T-helper 17 cell (primary cell): ENCODE data around the gene CXCL11. TPM values are rescaled to one million over a fixed set of nuclear protein-coding genes. Genes with fewer than 3 reads are reported as not detected.
"Not testable (repeated sequence)": the region's sequence is repeated elsewhere in the genome, so short reads cannot be mapped to it uniquely, and the experiment has no call there.

Experiments used
- ATAC-seq: fragments of 150-1000 bp; cut with Tn5 transposase; 2 replicates; pipeline ENCODE4 v1.10.0; 2021; ENCODE audit warnings: mild to moderate bottlenecking, moderate library complexity
- DNase-seq, 3 donors: peaks; one replicate each; pipeline versions ENCODE4 v3.0.0 to v3.0.0-alpha.2; 2020 to 2021
- H3K9me3 ChIP-seq: one replicate; pipeline ENCODE4 v1.7.0; 2013; ENCODE audit warnings: low read length, mild to moderate bottlenecking; ENCODE audit not compliant: control insufficient read depth, poor library complexity, severe bottlenecking
- H3K27ac Mint-ChIP-seq: one replicate; pipeline ENCODE4 v1.8.0; 2022; ENCODE audit warnings: mild to moderate bottlenecking, moderate library complexity, mixed read lengths
- H3K27me3 Mint-ChIP-seq: one replicate; pipeline ENCODE4 v1.8.0; 2022; ENCODE audit warnings: mixed read lengths
- H3K36me3 Mint-ChIP-seq: one replicate; pipeline ENCODE4 v1.8.0; 2022; ENCODE audit warnings: low read depth, mixed read lengths
- H3K4me1 Mint-ChIP-seq: one replicate; pipeline ENCODE4 v1.8.0; 2022; ENCODE audit warnings: mild to moderate bottlenecking, mixed read lengths
- H3K4me3 Mint-ChIP-seq: one replicate; pipeline ENCODE4 v1.8.0; 2022; ENCODE audit warnings: mild to moderate bottlenecking, moderate library complexity, mixed read lengths
- total RNA-seq, 4 donors: library from RNA in 2 of 4; stranded (reverse) in 2 of 4; gene quantifications; one replicate each; pipeline ENCODE4 v1.2.3 and lab custom pipeline; 2022 to 2026

The CXCL11 gene
- total RNA-seq, 2 donors from 2014 or later: not detected

GRCh38 chr4:76058888-76059426 is 23.1 kb upstream of the CXCL11 start:
- Mint-ChIP-seq H3K36me3 (no peaks in the 10 kb centered on the region), H3K27me3 (peaks cover 23% of the 10 kb centered on the region), H3K4me1 (peaks cover 22% of the 10 kb centered on the region), H3K27ac (no peak overlapping the region), H3K4me3 (no peak overlapping the region)
- no peak for DNase-seq
- no peaks in the 10 kb centered on the region for H3K9me3 ChIP-seq
- no peak for ATAC-seq

GRCh38 chr4:76058302-76058701 is 22.4 kb upstream of the CXCL11 start:
- H3K4me3 Mint-ChIP-seq: no peak overlapping the region
- peaks cover 22% of the 10 kb centered on the region for H3K4me1 Mint-ChIP-seq
- no peak overlapping the region for H3K27ac Mint-ChIP-seq
- no peak for ATAC-seq
- DNase-seq: no peak
- H3K36me3 Mint-ChIP-seq: no peaks in the 10 kb centered on the region
- H3K9me3 ChIP-seq: no peaks in the 10 kb centered on the region
- peaks cover 27% of the 10 kb centered on the region for H3K27me3 Mint-ChIP-seq

GRCh38 chr4:76055421-76055820 is 19.6 kb upstream of the CXCL11 start:
- ATAC-seq (no peak), DNase-seq (no peak)
- peaks cover 13% of the 10 kb centered on the region for H3K4me1 Mint-ChIP-seq
- H3K9me3 ChIP-seq: no peaks in the 10 kb centered on the region
- H3K27ac Mint-ChIP-seq: no peak overlapping the region
- H3K36me3 Mint-ChIP-seq: no peaks in the 10 kb centered on the region
- H3K27me3 Mint-ChIP-seq: peaks cover 27% of the 10 kb centered on the region
- H3K4me3 Mint-ChIP-seq: no peak overlapping the region

- H3K27ac Mint-ChIP-seq: no peak overlapping the region
Observed at GRCh38 chr4:76055016-76055415, 19.1 kb upstream of the CXCL11 start.

GRCh38 chr4:76053730-76054129 is 17.9 kb upstream of the CXCL11 start:
- peaks cover 5% of the 10 kb centered on the region for H3K4me1 Mint-ChIP-seq
- H3K9me3 ChIP-seq: no peaks in the 10 kb centered on the region
- ATAC-seq: no peak
- DNase-seq: no peak
- H3K4me3 Mint-ChIP-seq: no peak overlapping the region
- H3K27me3 Mint-ChIP-seq: peaks cover 37% of the 10 kb centered on the region
- no peak overlapping the region for H3K27ac Mint-ChIP-seq
- H3K36me3 Mint-ChIP-seq: no peaks in the 10 kb centered on the region

More at GRCh38 chr4:76055016-76055415, 19.1 kb upstream of the CXCL11 start:
- Mint-ChIP-seq H3K27me3 (peaks cover 27% of the 10 kb centered on the region), H3K4me1 (peaks cover 9% of the 10 kb centered on the region), H3K4me3 (no peak overlapping the region), H3K36me3 (no peaks in the 10 kb centered on the region)
- ATAC-seq: peak; percentile 25
- no peaks in the 10 kb centered on the region for H3K9me3 ChIP-seq
- DNase-seq: no peak

GRCh38 chr4:76050560-76051050 is 14.7 kb upstream of the CXCL11 start:
- H3K4me1 Mint-ChIP-seq, H3K9me3 ChIP-seq, H3K36me3 Mint-ChIP-seq, H3K27ac Mint-ChIP-seq, H3K4me3 Mint-ChIP-seq, ATAC-seq, DNase-seq: not testable (repeated sequence)
- H3K27me3 Mint-ChIP-seq: peaks cover 39% of the 10 kb centered on the region

GRCh38 chr4:76049860-76050416 is 14.1 kb upstream of the CXCL11 start:
- H3K36me3 Mint-ChIP-seq, ATAC-seq, H3K9me3 ChIP-seq, H3K27ac Mint-ChIP-seq, H3K4me3 Mint-ChIP-seq, DNase-seq, H3K4me1 Mint-ChIP-seq: not testable (repeated sequence)
- H3K27me3 Mint-ChIP-seq: peaks cover 33% of the 10 kb centered on the region

- H3K27me3 Mint-ChIP-seq: peaks cover 31% of the 10 kb centered on the region
- not testable (repeated sequence) for H3K36me3 Mint-ChIP-seq, DNase-seq, ATAC-seq, H3K9me3 ChIP-seq, H3K4me1 Mint-ChIP-seq, H3K4me3 Mint-ChIP-seq, H3K27ac Mint-ChIP-seq
Observed at GRCh38 chr4:76044686-76045085, 8.8 kb upstream of the CXCL11 start.

- not testable (repeated sequence) for H3K9me3 ChIP-seq, H3K4me1 Mint-ChIP-seq, H3K36me3 Mint-ChIP-seq, H3K27ac Mint-ChIP-seq, DNase-seq, ATAC-seq, H3K4me3 Mint-ChIP-seq
- H3K27me3 Mint-ChIP-seq: peaks cover 18% of the 10 kb centered on the region
Observed at GRCh38 chr4:76043306-76043705, 7.4 kb upstream of the CXCL11 start.

GRCh38 chr4:76042241-76042998 is 6.5 kb upstream of the CXCL11 start:
- H3K27me3 Mint-ChIP-seq, DNase-seq, H3K36me3 Mint-ChIP-seq, ATAC-seq, H3K27ac Mint-ChIP-seq, H3K9me3 ChIP-seq, H3K4me1 Mint-ChIP-seq: not testable (repeated sequence)
- H3K4me3 Mint-ChIP-seq: peak overlapping the region; percentile 45

GRCh38 chr4:76036855-76037254 is 985 bp upstream of the CXCL11 start:
- ATAC-seq: no peak
- peaks cover 6% of the 10 kb centered on the region for H3K4me1 Mint-ChIP-seq

GRCh38 chr4:76035141-76035540 is 729 bp downstream of the CXCL11 start:
- ATAC-seq (no peak), DNase-seq (no peak)
- H3K36me3 Mint-ChIP-seq: peaks cover 5% of the 10 kb centered on the region
- no peaks in the 10 kb centered on the region for H3K9me3 ChIP-seq
- peaks cover 3% of the 10 kb centered on the region for H3K4me1 Mint-ChIP-seq
- no peak overlapping the region for H3K4me3 Mint-ChIP-seq
- H3K27ac Mint-ChIP-seq: no peak overlapping the region
- peaks cover 6% of the 10 kb centered on the region for H3K27me3 Mint-ChIP-seq

More at GRCh38 chr4:76036855-76037254, 985 bp upstream of the CXCL11 start:
- H3K36me3 Mint-ChIP-seq: no peaks in the 10 kb centered on the region
- no peak for DNase-seq
- no peak overlapping the region for H3K4me3 Mint-ChIP-seq
- no peak overlapping the region for H3K27ac Mint-ChIP-seq
- H3K9me3 ChIP-seq: no peaks in the 10 kb centered on the region
- H3K27me3 Mint-ChIP-seq: peaks cover under 1% of the 10 kb centered on the region

GRCh38 chr4:76029300-76029699 is 6.6 kb downstream of the CXCL11 start:
- Mint-ChIP-seq H3K27ac (no peak overlapping the region), H3K27me3 (peaks cover 6% of the 10 kb centered on the region), H3K4me3 (no peak overlapping the region), H3K4me1 (peaks cover 13% of the 10 kb centered on the region), H3K36me3 (peaks cover 7% of the 10 kb centered on the region)
- ATAC-seq (no peak), DNase-seq (no peak)
- H3K9me3 ChIP-seq: no peaks in the 10 kb centered on the region
